ENCODE data around the gene MAPK10.

Gene MAPK10

DNA sequence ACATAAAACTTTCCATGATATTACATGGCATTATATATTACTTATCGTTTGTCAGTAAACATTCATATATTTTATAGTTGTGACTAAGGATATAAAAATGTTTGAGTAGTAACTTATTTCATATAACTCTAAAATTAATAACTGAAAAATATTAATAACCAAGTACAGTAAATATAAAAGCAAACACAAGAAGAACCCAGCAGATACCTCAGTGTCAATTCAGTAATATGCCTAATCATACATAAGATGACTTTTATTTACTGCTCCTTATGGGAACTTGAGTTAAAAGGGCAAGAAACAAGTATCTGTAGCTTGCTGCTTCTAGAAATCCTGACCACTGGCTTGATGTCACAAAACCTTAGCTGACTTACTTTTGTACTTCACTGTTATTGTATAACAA lies 28.4 kb upstream of the MAPK10 start:
- H3K4me3 ChIP-seq (ENCODE audit: low read depth, low read length), result no peak overlapping the region
- TF ChIP-seq, protein P1, sequence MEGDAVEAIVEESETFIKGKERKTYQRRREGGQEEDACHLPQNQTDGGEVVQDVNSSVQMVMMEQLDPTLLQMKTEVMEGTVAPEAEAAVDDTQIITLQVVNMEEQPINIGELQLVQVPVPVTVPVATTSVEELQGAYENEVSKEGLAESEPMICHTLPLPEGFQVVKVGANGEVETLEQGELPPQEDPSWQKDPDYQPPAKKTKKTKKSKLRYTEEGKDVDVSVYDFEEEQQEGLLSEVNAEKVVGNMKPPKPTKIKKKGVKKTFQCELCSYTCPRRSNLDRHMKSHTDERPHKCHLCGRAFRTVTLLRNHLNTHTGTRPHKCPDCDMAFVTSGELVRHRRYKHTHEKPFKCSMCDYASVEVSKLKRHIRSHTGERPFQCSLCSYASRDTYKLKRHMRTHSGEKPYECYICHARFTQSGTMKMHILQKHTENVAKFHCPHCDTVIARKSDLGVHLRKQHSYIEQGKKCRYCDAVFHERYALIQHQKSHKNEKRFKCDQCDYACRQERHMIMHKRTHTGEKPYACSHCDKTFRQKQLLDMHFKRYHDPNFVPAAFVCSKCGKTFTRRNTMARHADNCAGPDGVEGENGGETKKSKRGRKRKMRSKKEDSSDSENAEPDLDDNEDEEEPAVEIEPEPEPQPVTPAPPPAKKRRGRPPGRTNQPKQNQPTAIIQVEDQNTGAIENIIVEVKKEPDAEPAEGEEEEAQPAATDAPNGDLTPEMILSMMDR (conservative IDR thresholded peaks at IDR 0.05; ENCODE audit: low read depth, low read length), result no peak
- DNase-seq (ENCODE audit: low read depth), result no peak

DNA sequence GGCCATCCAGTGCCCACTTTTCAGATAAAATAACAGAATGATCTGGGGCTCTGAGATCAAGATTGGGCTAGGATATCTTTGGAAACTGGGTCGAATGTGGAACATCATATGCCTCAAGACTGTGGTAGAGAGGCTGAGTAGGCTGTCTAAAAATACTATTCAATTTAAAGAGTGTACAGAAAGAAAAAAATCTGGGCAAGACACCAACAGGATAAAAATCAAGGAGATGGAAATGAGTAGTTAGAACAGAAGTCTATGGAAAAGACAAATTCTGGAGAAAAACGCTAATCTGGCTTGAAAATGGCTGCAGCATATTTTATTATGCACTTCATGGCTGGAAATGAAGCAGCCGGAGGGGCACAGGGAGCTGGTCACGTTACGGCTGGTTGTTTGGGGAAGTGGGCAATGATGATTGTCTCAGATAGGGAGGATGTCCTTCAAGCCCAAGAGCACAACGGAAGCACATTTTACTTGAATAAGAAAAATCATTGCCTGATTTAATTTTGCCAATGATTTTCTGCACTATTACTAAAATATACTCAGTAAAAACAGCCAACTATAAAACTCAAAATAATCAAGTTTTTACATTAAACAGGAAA lies 27.1 kb upstream of the MAPK10 start:
- TF ChIP-seq, protein P1 (conservative IDR thresholded peaks at IDR 0.05; ENCODE audit: low read depth, low read length), result no peak
- DNase-seq (ENCODE audit: low read depth), result no peak
- H3K4me3 ChIP-seq (ENCODE audit: low read depth, low read length), result no peak overlapping the region

DNA sequence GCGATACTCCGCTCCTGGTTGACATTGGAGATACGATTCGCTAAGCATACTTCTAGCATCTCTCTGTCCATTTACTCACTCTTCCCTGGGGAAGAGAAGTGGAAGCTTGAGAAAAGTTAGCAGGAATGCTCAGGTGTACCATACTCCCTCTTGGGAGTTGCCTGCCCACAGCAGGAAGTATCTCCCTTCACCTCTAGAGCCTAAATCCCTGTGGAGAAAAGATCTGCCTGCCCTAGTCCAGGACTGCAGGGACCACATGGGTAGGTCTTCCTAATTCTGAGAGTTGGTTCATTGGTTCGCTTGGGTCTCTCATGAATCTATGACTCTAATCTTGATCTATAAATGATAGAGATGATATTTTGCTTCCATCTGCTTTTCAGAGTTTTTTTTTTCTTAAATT lies 26.3 kb upstream of the MAPK10 start:
- DNase-seq (ENCODE audit: low read depth), result no peak
- TF ChIP-seq, protein P1 (conservative IDR thresholded peaks at IDR 0.05; ENCODE audit: low read depth, low read length), result no peak
- H3K4me3 ChIP-seq (ENCODE audit: low read depth, low read length), result no peak overlapping the region

DNA sequence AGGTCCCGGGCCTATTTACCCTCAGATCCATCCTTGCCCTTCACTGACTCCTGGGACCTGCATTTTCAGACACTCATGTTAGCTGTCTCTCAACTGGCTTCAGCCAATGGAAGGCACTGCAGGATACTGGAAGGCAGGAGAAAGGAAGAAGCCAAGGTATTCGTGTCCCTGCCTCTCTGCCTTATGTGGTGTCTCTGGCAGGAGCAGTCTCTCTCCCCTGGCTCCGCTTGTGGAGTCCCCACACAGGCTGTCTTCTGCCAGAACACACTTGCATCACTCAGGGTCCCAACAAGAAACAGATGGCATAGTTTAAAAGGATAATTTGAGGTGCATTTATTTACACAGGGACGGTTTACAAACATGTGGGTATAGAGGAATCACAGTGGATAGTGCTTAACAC lies 21.6 kb upstream of the MAPK10 start:
- no peak for DNase-seq (ENCODE audit: low read depth)
- TF ChIP-seq, protein P1 (conservative IDR thresholded peaks at IDR 0.05; ENCODE audit: low read depth, low read length), result no peak
- H3K4me3 ChIP-seq (ENCODE audit: low read depth, low read length), result no peak overlapping the region

DNA sequence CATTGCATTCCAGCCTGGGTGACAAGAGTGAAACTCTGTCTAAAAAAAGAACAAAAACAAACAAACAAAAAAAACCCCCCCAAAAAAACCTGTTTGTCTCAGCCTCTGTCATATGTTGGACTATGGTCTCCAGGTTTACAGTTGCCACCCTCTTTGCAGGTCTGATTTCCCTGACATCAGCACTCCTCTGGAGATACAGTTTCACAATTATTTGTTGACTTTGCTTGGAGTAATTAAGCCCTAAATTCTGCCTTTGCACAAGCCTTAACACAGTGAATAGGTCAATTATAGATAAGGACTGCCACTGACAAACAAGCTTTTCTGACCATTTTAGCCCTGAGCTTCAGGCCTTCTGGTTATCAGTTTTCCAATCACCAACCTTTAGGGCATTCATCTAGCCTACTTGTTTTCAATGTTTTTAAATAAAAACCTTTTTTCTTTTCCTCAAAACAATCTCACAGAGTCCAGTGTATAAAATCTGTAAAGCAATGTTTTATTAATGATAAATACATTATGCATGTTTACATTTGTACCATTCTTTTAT lies 20.4 kb upstream of the MAPK10 start:
- no peak overlapping the region for H3K4me3 ChIP-seq (ENCODE audit: low read depth, low read length)
- TF ChIP-seq, protein P1 (conservative IDR thresholded peaks at IDR 0.05; ENCODE audit: low read depth, low read length), result no peak
- no peak for DNase-seq (ENCODE audit: low read depth)

DNA sequence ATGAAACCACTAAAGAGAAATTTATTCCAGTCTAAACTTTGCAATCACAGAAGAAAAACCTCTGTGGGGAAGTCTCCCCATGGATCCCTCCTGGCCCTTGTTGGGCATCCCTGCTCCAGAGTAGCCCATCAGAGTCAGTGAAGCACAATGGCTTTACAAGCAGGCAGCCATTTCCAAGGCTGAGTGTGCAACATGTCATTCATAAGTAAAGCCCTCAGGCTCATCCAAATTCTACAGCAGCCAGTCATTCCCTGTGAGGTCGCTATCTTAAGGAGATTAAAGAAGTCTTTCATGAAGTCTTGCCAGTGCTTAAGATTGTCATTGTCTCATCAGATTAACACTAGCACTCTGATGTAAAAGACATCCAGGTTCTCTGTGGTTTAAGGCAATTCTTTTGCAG lies 17.0 kb upstream of the MAPK10 start:
- DNase-seq (ENCODE audit: low read depth), result no peak
- TF ChIP-seq, protein P1 (conservative IDR thresholded peaks at IDR 0.05; ENCODE audit: low read depth, low read length), result no peak
- H3K4me3 ChIP-seq (ENCODE audit: low read depth, low read length), result no peak overlapping the region

DNA sequence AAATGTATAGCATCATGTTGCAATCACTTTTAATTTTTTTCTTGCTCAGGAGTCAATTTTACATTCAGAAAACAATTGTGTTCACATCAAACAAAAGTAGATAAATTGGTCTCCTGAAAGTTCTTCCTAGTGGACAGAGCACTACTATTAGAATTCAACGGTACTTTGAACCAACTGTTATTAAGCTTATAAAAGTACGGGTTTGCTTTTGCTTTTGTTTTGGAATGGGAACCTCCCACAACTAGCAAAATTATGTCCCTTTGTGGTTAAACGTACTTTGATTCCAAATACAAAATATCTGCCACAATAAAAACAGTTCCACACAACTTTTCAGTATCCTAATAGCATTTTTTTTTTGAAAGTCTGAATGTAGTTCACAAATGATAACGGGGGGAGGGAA lies 8.6 kb upstream of the MAPK10 start:
- DNase-seq (ENCODE audit: low read depth), result no peak
- H3K4me3 ChIP-seq (ENCODE audit: low read depth, low read length), result no peak overlapping the region
- TF ChIP-seq, protein P1 (conservative IDR thresholded peaks at IDR 0.05; ENCODE audit: low read depth, low read length), result no peak

Data from choroid plexus epithelial cell (primary cell).